K562 (cell line): ENCODE measurements around the gene SUMF2. TPM values are rescaled to one million over a fixed set of nuclear protein-coding genes. Genes with fewer than 3 reads are reported as not detected.
"Not testable (repeated sequence)": the region's sequence is repeated elsewhere in the genome, so short reads cannot be mapped to it uniquely, and the experiment has no call there.

Experiments used
- ATAC-seq: fragments of 200-7000 bp; cut with Tn5 transposase; 3 replicates; pipeline ENCODE4 v1.9.1; 2020; ENCODE audit warnings: moderate library complexity
- BruUV-seq: library from RNA; stranded (reverse); fragments of 400-500 nt; replicated peaks from 2 replicates; lab custom pipeline; 2021; lab: Mats Ljungman, UMichigan
- CTCF ChIA-PET: fragments of 300-600 bp; formaldehyde crosslinking; extraction: SDS; loops from one replicate; lab custom pipeline; 2021; ENCODE audit warnings: low intra/inter-chr PET ratio; lab: Yijun Ruan, JAX
- POLR2A ChIA-PET: fragments of 300-600, 350-650 bp; sonication (Branson Sonifier 250); formaldehyde crosslinking; extraction: SDS; loops from one replicate; lab custom pipeline; 2021; ENCODE audit warnings: antibody characterized with exemption, inconsistent platforms; lab: Yijun Ruan, JAX
- DNase-seq, 4 experiments: peaks; one replicate each; pipeline versions ENCODE4 v3.0.0 to v3.0.0-alpha.2; 2011 to 2018; ENCODE audit warnings: low spot score in 3 of 4, mixed read lengths in 3 of 4; ENCODE audit errors: extremely low read depth in 1 of 4
- FAIRE-seq: peaks from 2 replicates; lab custom pipeline; 2011; peaks lifted over from hg19 to GRCh38; lab: Jason Lieb, UNC
- H2AFZ ChIP-seq: 2 replicates; pipeline ENCODE4 v1.6.0; 2011; ENCODE audit warnings: low read depth, low read length, control low read depth, inconsistent platforms
- H3K27ac ChIP-seq: fragments of 200-600 bp; 3 replicates; pipeline ENCODE4 v1.8.0; 2011; ENCODE audit warnings: low read depth, mild to moderate bottlenecking, control low read depth, inconsistent platforms, low read length, moderate library complexity, mixed read lengths; ENCODE audit errors: extremely low read depth
- H3K27me3 ChIP-seq, 2 experiments: fragments of 300-600 bp in 1 of 2; 2 replicates in 1 of 2; 3 replicates in 1 of 2; pipeline versions ENCODE4 v1.6.0 to v1.8.0; 2011; ENCODE audit warnings: inconsistent platforms in 2 of 2, low read length in 2 of 2, mild to moderate bottlenecking in 1 of 2, mixed read lengths in 1 of 2, moderate library complexity in 1 of 2; ENCODE audit not compliant: control insufficient read depth in 2 of 2, insufficient read depth in 2 of 2
- H3K36me3 ChIP-seq: fragments of 300-600 bp; 3 replicates; pipeline ENCODE4 v1.8.0; 2011; ENCODE audit warnings: mild to moderate bottlenecking, low read length, inconsistent platforms; ENCODE audit not compliant: control insufficient read depth, insufficient read depth
- H3K4me1 ChIP-seq, 2 experiments: fragments of 200-600 bp in 1 of 2; replicated peaks in 1 of 2; 2 replicates in 1 of 2; 3 replicates in 1 of 2; pipeline versions ENCODE4 v1.5.1 to v1.8.0; 2011; ENCODE audit warnings: inconsistent platforms in 2 of 2, low read length in 2 of 2, mild to moderate bottlenecking in 1 of 2, mixed read lengths in 1 of 2, moderate library complexity in 1 of 2; ENCODE audit not compliant: control insufficient read depth in 2 of 2, insufficient read depth in 2 of 2
- H3K4me2 ChIP-seq: 2 replicates; pipeline ENCODE4 v1.6.1; 2011; ENCODE audit warnings: low read length, control low read depth, inconsistent platforms, mixed read lengths; ENCODE audit not compliant: insufficient read depth
- H3K4me3 ChIP-seq: fragments of 200-600 bp; sonication (generic), shearing (Covaris generic); 2 replicates; pipeline ENCODE4 v1.5.1; 2016; ENCODE audit warnings: control low read depth, inconsistent platforms
- H3K79me2 ChIP-seq: fragments of 200-600 bp; 3 replicates; pipeline ENCODE4 v1.8.0; 2011; ENCODE audit warnings: low read length, inconsistent platforms; ENCODE audit not compliant: control insufficient read depth, insufficient read depth
- H3K9ac ChIP-seq, 2 experiments: 2 replicates each; pipeline versions ENCODE4 v1.6.0 to v1.6.1; 2011; ENCODE audit warnings: low read depth in 2 of 2, low read length in 2 of 2, control low read depth in 1 of 2, inconsistent platforms in 1 of 2, mild to moderate bottlenecking in 1 of 2, mixed read lengths in 1 of 2; ENCODE audit not compliant: insufficient read depth in 1 of 2
- H3K9me1 ChIP-seq: one replicate; pipeline ENCODE4 v1.6.0; 2011; ENCODE audit warnings: inconsistent platforms, mild to moderate bottlenecking, low read length, moderate library complexity; ENCODE audit not compliant: control insufficient read depth, insufficient read depth
- H3K9me3 ChIP-seq: replicated peaks from 2 replicates; pipeline ENCODE4 v1.5.1; 2011; ENCODE audit warnings: low read depth, low read length, inconsistent platforms; ENCODE audit not compliant: control insufficient read depth, insufficient read depth
- H4K20me1 ChIP-seq: replicated peaks from 2 replicates; pipeline ENCODE4 v1.6.1; 2011; ENCODE audit warnings: low read length, inconsistent platforms, mixed read lengths; ENCODE audit not compliant: control insufficient read depth, insufficient read depth
- ATF1 ChIP-seq, 2 experiments: fragments of 450-650 bp in 1 of 2; IDR thresholded peaks; 2 replicates each; pipeline ENCODE4 v1.6.1; 2016; ENCODE audit warnings: missing compliant biosample characterization in 1 of 2, missing genetic modification characterization in 1 of 2
- CLOCK ChIP-seq: fragments of 250-450 bp; sonication (Bioruptor Pico); IDR thresholded peaks from 2 replicates; pipeline ENCODE4 v1.4.0; 2020; ENCODE audit warnings: mild to moderate bottlenecking, moderate library complexity, borderline replicate concordance
- COPS2 ChIP-seq: fragments of 450-650 bp; conservative IDR thresholded peaks from 2 replicates; pipeline ENCODE4 v1.6.1; 2016; ENCODE audit warnings: mild to moderate bottlenecking, moderate library complexity
- MLX ChIP-seq, 2 experiments: fragments of 450-650 bp in 1 of 2; sonication (generic) in 1 of 2; formaldehyde crosslinking; conservative IDR thresholded peaks; 2 replicates each; pipeline versions ENCODE4 v1.4.0 to v1.8.1; 2020 to 2022; ENCODE audit warnings: mild to moderate bottlenecking in 1 of 2, missing genetic modification reagents in 1 of 2
- MXD1 ChIP-seq: fragments of 250-450 bp; sonication (Bioruptor Pico); IDR thresholded peaks from 2 replicates; pipeline ENCODE4 v1.8.0; 2021; ENCODE audit warnings: borderline replicate concordance, mild to moderate bottlenecking, moderate library complexity; ENCODE audit not compliant: poor library complexity, severe bottlenecking
- NFRKB ChIP-seq: fragments of 450-650 bp; IDR thresholded peaks from 2 replicates; pipeline ENCODE4 v1.6.1; 2016; ENCODE audit warnings: low read depth
- ZNF121 ChIP-seq: sonication (generic); formaldehyde crosslinking; conservative IDR thresholded peaks from 2 replicates; pipeline ENCODE4 v1.8.0; 2022; ENCODE audit warnings: missing genetic modification reagents
- ZNF324 ChIP-seq: fragments of 250-450 bp; sonication (Bioruptor Pico); IDR thresholded peaks from 2 replicates; pipeline ENCODE4 v1.4.0; 2020; ENCODE audit warnings: mild to moderate bottlenecking
- ZNF57 ChIP-seq: fragments of 450-650 bp; formaldehyde crosslinking; IDR thresholded peaks from 2 replicates; pipeline ENCODE4 v1.4.0; 2020; ENCODE audit warnings: mild to moderate bottlenecking, moderate library complexity
- ZNF583 ChIP-seq: fragments of 250-450 bp; sonication (Bioruptor Pico); IDR thresholded peaks from 2 replicates; pipeline ENCODE4 v1.4.0; 2020
- ZNF668 ChIP-seq: fragments of 250-450 bp; sonication (Bioruptor Pico); IDR thresholded peaks from 2 replicates; pipeline ENCODE4 v1.8.0; 2022; ENCODE audit warnings: mild to moderate bottlenecking, inconsistent platforms
- WGBS: fragments of 100-300 bp; shearing (Covaris generic); methylation state at CpG from one replicate; pipeline ENCODE4 v1.1.6; 2016; ENCODE audit warnings: low coverage, mixed read lengths; ENCODE audit not compliant: insufficient coverage; ENCODE audit errors: missing lambda C conversion rate; 5-methylcytosine and 5-hydroxymethylcytosine counted together
- in situ Hi-C: fragments of 300-500 bp; cut with MboI; formaldehyde crosslinking; loops from 4 replicates; pipeline ENCODE4 v1.15.0; 2018; ENCODE audit warnings: inconsistent platforms, mixed read lengths
- intact Hi-C: fragments of 100-400 bp; cut with micrococcal nuclease; formaldehyde crosslinking; loops from 2 replicates; pipeline ENCODE4 v1.14.2; 2022
- polyA plus RNA-seq, 8 experiments: library from polyadenylated mRNA; depleted of rRNA in 4 of 8; stranded (reverse) in 5 of 8; unstranded in 3 of 8; fragments of >200 nt; fragmentation: Nextera tagmentation in 2 of 8; fragmentation: Illumina TruSeq in 1 of 8; extraction: Ambion mirVana in 2 of 8; extraction: Trizol in 1 of 8; gene quantifications; 2 replicates each; pipeline versions ENCODE4 v1.2.1 to v1.2.3, GENCODE V29; 2011 to 2014; ENCODE audit warnings: inconsistent platforms in 1 of 8, missing spikeins in 1 of 8
- total RNA-seq, 7 experiments: library from RNA; depleted of rRNA in 6 of 7; stranded (reverse); fragments of >200 nt in 6 of 7; fragmentation: Illumina TruSeq in 2 of 7; extraction: Trizol in 2 of 7; gene quantifications; 2 replicates each; pipeline versions ENCODE4 v1.2.1 to v1.2.3, GENCODE V29; 2011 to 2021; ENCODE audit warnings: low replicate concordance in 1 of 7

Gene SUMF2
- total and polyA plus RNA-seq, 9 of the 15 experiments (the other 6 are each of a cell fraction or from before 2014, with no cell fraction given), result 39.0 to 113 (median 67.7) TPM

GRCh38 chr7:56112244-56112643 is 48.2 kb downstream of the SUMF2 start:
- H3K4me1 ChIP-seq, H3K27me3 ChIP-seq, H3K79me2 ChIP-seq, H3K4me2 ChIP-seq, FAIRE-seq, CTCF ChIA-PET, H3K4me3 ChIP-seq, H4K20me1 ChIP-seq, H3K9me1 ChIP-seq, POLR2A ChIA-PET, H2AFZ ChIP-seq, H3K36me3 ChIP-seq, ATAC-seq, H3K9ac ChIP-seq, in situ Hi-C loops, DNase-seq, H3K27ac ChIP-seq, intact Hi-C loops, BruUV-seq: not testable (repeated sequence)
- WGBS, result 65% methylated on average over 3 of the region's 3 CpGs
- H3K9me3 ChIP-seq, result peaks cover 12% of the 10 kb centered on the region
- peak; percentile 52; the same call in 1 of the 2 replicates for TF ChIP-seq ZNF121 (CRISPR knock-in tag)

DNA sequence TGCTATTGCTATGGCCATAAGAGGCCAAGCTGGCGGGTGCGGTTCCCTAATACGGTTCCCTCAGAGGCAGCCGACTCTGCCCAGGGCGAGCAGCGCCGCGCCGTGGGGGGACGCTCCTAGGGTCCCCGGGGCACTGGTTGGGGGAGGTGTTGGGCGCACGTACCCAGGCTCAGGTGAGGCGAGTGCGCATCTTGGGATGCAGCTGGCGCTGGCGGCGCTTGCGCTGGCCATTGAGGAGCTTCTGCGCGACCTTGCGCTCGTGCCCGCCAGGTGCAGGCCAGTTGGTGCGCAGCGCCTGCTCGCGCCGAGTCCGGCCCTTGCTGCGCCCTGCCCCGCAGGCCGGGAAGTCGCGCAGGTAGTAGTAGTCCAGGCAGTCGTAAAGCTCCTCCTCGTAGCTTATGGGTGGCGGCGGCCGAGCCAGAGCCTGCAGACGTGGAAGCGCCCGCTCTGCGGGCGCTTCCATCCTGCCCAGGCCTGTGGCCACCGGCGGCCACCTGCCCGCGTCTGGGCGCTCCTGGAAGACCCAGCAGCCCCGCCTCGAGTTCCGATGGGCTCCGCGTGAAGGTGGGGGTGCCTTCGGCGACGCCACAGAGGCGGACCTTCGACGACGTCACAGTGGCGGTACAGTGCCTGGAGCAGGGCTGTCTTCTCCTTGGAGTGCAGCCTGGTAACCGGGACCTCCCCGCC is 51.9 kb downstream of the SUMF2 start, which contains the start of gene NUPR2:
NUPR2 (minus strand) TSS at position 566 of the 687 bp plus-strand sequence; CDS start at position 463, 103 bp downstream.
- intact Hi-C loops (no loop called here), in situ Hi-C loops (no loop called here)
- Histone ChIP-seq H3K9me3 (no peaks in the 10 kb centered on the region), H4K20me1 (no peaks in the 10 kb centered on the region), H3K4me1 (no peaks in the 10 kb centered on the region; a peak in 1 of 5 replicates), H3K27me3 (no peaks in the 10 kb centered on the region), H2AFZ (no peak within 1 kb of the TSS), H3K9ac (no peak within 1 kb of the TSS), H3K4me3 (no peak within 1 kb of the TSS), H3K27ac (no peak within 1 kb of the TSS), H3K36me3 (no peaks in the 10 kb centered on the region), H3K9me1 (no peaks in the 10 kb centered on the region), H3K4me2 (no peak within 1 kb of the TSS), H3K79me2 (no peaks in the 10 kb centered on the region)
- POLR2A ChIA-PET, result interaction anchor here (0.7 kb wide), 1 partner anchor 167 kb away, joined by 3 read pairs; no protein-coding TSS in a partner anchor
- CTCF ChIA-PET, result no interaction called here
- no peak for DNase-seq
- FAIRE-seq, result no peak
- WGBS, result 80% methylated on average over 37 of the region's 65 CpGs
- BruUV-seq, result no TSS peak
- no peak for ATAC-seq
- no peak for TF ChIP-seq ZNF57 (CRISPR knock-in tag)
- TF ChIP-seq ATF1 (CRISPR knock-in tag; IDR thresholded peaks at IDR 0.05), result no peak
- TF ChIP-seq ATF1 (tag; IDR thresholded peaks at IDR 0.05), result no peak
- no peak for TF ChIP-seq MXD1 (CRISPR knock-in tag)
- no peak for TF ChIP-seq CLOCK (CRISPR knock-in tag)
- TF ChIP-seq MLX (CRISPR knock-in tag; conservative IDR thresholded peaks at IDR 0.05), result no peak
- no peak for TF ChIP-seq ZNF324 (CRISPR knock-in tag)
- no peak for TF ChIP-seq COPS2
- TF ChIP-seq ZNF583 (CRISPR knock-in tag), result no peak
- TF ChIP-seq NFRKB, result no peak
- no peak for TF ChIP-seq ZNF668
